Uterus (tissue), 2 donors: Measurements from ENCODE around the gene FAM163B.

Experiments used
- POLR2A ChIP-seq, 2 donors: fragments of 450-650 bp; IDR thresholded peaks; one replicate each; pipeline ENCODE4 v1.6.1; 2016; ENCODE audit warnings: antibody characterized with exemption in 2 of 2, mild to moderate bottlenecking in 1 of 2, moderate library complexity in 1 of 2
- TF ChIP-seq, protein P1 (sequence below), 4 experiments: fragments of 200-600 bp in 2 of 4; fragments of 450-650 bp in 2 of 4; sonication (generic) in 2 of 4; IDR thresholded peaks; one replicate each; pipeline ENCODE4 v1.5.1; 2016 to 2019; ENCODE audit warnings: antibody characterized with exemption in 4 of 4, mild to moderate bottlenecking in 2 of 4, moderate library complexity in 1 of 4

DNA sequence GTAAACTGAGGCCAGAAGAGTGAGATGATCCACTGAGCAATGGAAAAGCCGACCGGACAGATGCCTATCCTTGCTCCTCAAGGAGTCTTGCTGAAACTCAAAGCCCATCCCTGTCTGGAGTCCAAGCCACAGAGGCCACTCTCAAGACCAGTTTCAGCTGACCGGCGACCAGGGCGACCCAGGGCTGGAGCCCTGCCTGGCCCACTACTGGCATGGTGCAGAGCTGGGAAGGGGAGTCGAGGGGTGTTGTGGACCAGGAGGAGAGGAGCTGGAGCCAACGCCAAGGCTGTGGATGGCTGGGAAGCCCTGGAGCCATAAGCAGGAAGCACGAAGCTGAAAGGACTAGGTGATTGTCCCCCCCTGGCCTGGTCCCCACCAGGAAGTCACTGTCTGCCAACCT is 22.1 kb downstream of the FAM163B start:
- TF ChIP-seq, protein P1, sequence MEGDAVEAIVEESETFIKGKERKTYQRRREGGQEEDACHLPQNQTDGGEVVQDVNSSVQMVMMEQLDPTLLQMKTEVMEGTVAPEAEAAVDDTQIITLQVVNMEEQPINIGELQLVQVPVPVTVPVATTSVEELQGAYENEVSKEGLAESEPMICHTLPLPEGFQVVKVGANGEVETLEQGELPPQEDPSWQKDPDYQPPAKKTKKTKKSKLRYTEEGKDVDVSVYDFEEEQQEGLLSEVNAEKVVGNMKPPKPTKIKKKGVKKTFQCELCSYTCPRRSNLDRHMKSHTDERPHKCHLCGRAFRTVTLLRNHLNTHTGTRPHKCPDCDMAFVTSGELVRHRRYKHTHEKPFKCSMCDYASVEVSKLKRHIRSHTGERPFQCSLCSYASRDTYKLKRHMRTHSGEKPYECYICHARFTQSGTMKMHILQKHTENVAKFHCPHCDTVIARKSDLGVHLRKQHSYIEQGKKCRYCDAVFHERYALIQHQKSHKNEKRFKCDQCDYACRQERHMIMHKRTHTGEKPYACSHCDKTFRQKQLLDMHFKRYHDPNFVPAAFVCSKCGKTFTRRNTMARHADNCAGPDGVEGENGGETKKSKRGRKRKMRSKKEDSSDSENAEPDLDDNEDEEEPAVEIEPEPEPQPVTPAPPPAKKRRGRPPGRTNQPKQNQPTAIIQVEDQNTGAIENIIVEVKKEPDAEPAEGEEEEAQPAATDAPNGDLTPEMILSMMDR (IDR thresholded peaks at IDR 0.05) = no peak
- TF ChIP-seq POLR2A (IDR thresholded peaks at IDR 0.05) = no peak
